HG03175 (cell line): Measurements from ENCODE around the gene ABCC6.
"Not testable (repeated sequence)": the region's sequence is repeated elsewhere in the genome, so short reads cannot be mapped to it uniquely, and the experiment has no call there.

Experiments
- ATAC-seq: cut with Tn5 transposase; IDR thresholded peaks from one replicate; pipeline ENCODE4 v1.9.1; 2021; ENCODE audit warnings: mild to moderate bottlenecking, moderate library complexity; ENCODE audit not compliant: unreplicated experiment

Gene ABCC6

GRCh38 chr16:16222850-16223661 lies at the start of gene ABCC6:
Gene ABCC6 (minus strand): TSS chr16:16223494. CDS start chr16:16223434, 60 bp downstream.
- ATAC-seq = not testable (repeated sequence)

- ATAC-seq = not testable (repeated sequence)
Measured at GRCh38 chr16:16272573-16273221, 49.4 kb upstream of the ABCC6 start.

GRCh38 chr16:16271658-16272057 lies 48.4 kb upstream of the ABCC6 start:
- ATAC-seq = not testable (repeated sequence)

- not testable (repeated sequence) for ATAC-seq
Measured at GRCh38 chr16:16268185-16268808, 45.0 kb upstream of the ABCC6 start.

GRCh38 chr16:16267708-16268107 lies 44.4 kb upstream of the ABCC6 start:
- not testable (repeated sequence) for ATAC-seq

- ATAC-seq = not testable (repeated sequence)
Measured at GRCh38 chr16:16265044-16265443, 41.8 kb upstream of the ABCC6 start.

GRCh38 chr16:16263947-16264346 lies 40.7 kb upstream of the ABCC6 start:
- not testable (repeated sequence) for ATAC-seq

- not testable (repeated sequence) for ATAC-seq
Measured at GRCh38 chr16:16262954-16263555, 39.8 kb upstream of the ABCC6 start.

GRCh38 chr16:16259971-16260370 lies 36.7 kb upstream of the ABCC6 start:
- not testable (repeated sequence) for ATAC-seq

- ATAC-seq = not testable (repeated sequence)
Measured at GRCh38 chr16:16258822-16259221, 35.5 kb upstream of the ABCC6 start.

GRCh38 chr16:16257301-16257923 lies 34.1 kb upstream of the ABCC6 start:
- not testable (repeated sequence) for ATAC-seq

GRCh38 chr16:16252377-16252776 lies 29.1 kb upstream of the ABCC6 start:
- not testable (repeated sequence) for ATAC-seq

GRCh38 chr16:16249621-16250330 lies 26.5 kb upstream of the ABCC6 start:
- ATAC-seq = not testable (repeated sequence)

- not testable (repeated sequence) for ATAC-seq
Measured at GRCh38 chr16:16247439-16247838, 24.1 kb upstream of the ABCC6 start.

GRCh38 chr16:16246578-16247262 lies 23.4 kb upstream of the ABCC6 start:
- not testable (repeated sequence) for ATAC-seq

GRCh38 chr16:16243886-16244285 lies 20.6 kb upstream of the ABCC6 start:
- not testable (repeated sequence) for ATAC-seq

GRCh38 chr16:16240667-16241066 lies 17.4 kb upstream of the ABCC6 start:
- ATAC-seq = not testable (repeated sequence)

GRCh38 chr16:16237738-16238137 lies 14.4 kb upstream of the ABCC6 start:
- not testable (repeated sequence) for ATAC-seq

GRCh38 chr16:16237071-16237470 lies 13.8 kb upstream of the ABCC6 start:
- not testable (repeated sequence) for ATAC-seq
